ENCODE results near the gene PDE4B. TPM values are rescaled to one million over a fixed set of nuclear protein-coding genes. Genes with fewer than 3 reads are reported as not detected.

PDE4B gene
- total RNA-seq, 3 donors from 2014 or later: 8.0 to 207 (median 54.4) TPM

- intact Hi-C loops (cut with DNase I; ENCODE audit: low total_unique reads): no loop called here
- Histone ChIP-seq H3K27ac (peak overlapping the region; percentile 87 to 92), H3K27me3 (no peaks in the 10 kb centered on the region), H3K4me3 (peak overlapping the region; percentile 44 to 69 (median 56)), H3K36me3 (no peaks in the 10 kb centered on the region), H3K9me3 (no peaks in the 10 kb centered on the region), H3K4me1 (no peaks in the 10 kb centered on the region)
- TF ChIP-seq POLR2AphosphoS5 (IDR thresholded peaks at IDR 0.05) (no peak), POLR2A (IDR thresholded peaks at IDR 0.05) (no peak), CTCF (IDR thresholded peaks at IDR 0.05) (no peak)
- DNase-seq (ENCODE audit: low spot score in 2 of 2): no peak
Measured at GRCh38 chr1:66332548-66332901, 539.8 kb downstream of the PDE4B start.

GRCh38 chr1:66333466-66334199, 540.9 kb downstream of the PDE4B start:
- Histone ChIP-seq H3K4me3 (peak overlapping the region; percentile 44 to 69 (median 56)), H3K4me1 (no peaks in the 10 kb centered on the region), H3K27ac (peak overlapping the region; percentile 87 to 92), H3K36me3 (no peaks in the 10 kb centered on the region), H3K27me3 (no peaks in the 10 kb centered on the region), H3K9me3 (no peaks in the 10 kb centered on the region)
- TF ChIP-seq POLR2AphosphoS5 (IDR thresholded peaks at IDR 0.05) (peak in 1 of 3 donors; percentile 12), CTCF (IDR thresholded peaks at IDR 0.05) (no peak)
- intact Hi-C loops (cut with DNase I; ENCODE audit: low total_unique reads): no loop called here
- no peak for DNase-seq (ENCODE audit: low spot score in 2 of 2)

DNA sequence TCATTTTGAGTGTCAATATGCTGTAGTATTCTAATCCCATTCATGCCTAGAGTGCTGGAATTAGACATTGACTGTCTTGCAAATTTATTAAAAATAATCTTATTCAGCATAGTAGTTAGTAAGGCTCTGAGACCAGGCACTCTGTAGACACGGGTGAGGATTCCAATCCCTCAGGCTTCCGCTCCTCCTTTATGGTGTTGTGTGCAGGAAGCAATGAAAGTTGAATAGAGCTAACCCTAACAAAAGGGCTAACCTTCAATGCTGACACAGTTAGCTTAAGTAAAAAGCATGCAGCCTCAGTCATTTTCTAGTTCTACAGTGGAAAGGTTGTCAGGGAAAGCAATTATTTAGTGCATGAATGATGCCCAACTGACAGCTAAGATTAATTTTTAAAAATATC, 541.6 kb downstream of the PDE4B start:
- Histone ChIP-seq H3K4me3 (peak overlapping the region; percentile 44 to 69 (median 56)), H3K36me3 (no peaks in the 10 kb centered on the region), H3K27me3 (no peaks in the 10 kb centered on the region), H3K27ac (peak overlapping the region; percentile 87 to 92), H3K4me1 (no peaks in the 10 kb centered on the region), H3K9me3 (no peaks in the 10 kb centered on the region)
- intact Hi-C loops (cut with DNase I; ENCODE audit: low total_unique reads): no loop called here
- no peak for DNase-seq (ENCODE audit: low spot score in 2 of 2)
- no peak for TF ChIP-seq POLR2AphosphoS5 (IDR thresholded peaks at IDR 0.05)
- no peak for TF ChIP-seq CTCF (IDR thresholded peaks at IDR 0.05)
- TF ChIP-seq POLR2A (IDR thresholded peaks at IDR 0.05): no peak

DNA sequence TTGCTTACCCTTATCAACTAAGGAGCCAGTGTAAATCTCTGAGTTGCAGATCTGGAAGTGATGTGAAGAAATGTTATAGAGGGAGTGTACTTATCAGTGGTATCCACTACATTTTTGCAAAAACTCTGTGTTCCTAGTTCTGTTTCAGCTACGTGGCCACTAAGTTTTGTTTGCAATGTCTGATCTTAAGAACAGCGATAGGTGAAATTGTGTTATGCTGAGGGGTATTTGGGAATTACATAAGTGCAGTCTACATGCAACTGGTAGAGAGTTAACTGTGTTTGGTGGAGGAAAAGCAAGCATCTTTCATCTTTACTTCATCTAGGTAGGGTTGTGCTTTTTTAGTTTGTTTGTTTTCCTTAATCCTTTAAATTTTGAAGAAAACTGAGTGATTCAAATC, 542.4 kb downstream of the PDE4B start:
- Histone ChIP-seq H3K27me3 (no peaks in the 10 kb centered on the region), H3K27ac (peak overlapping the region; percentile 87 to 92), H3K36me3 (no peaks in the 10 kb centered on the region), H3K4me3 (peak overlapping the region; percentile 44 to 69 (median 56)), H3K4me1 (no peaks in the 10 kb centered on the region), H3K9me3 (no peaks in the 10 kb centered on the region)
- intact Hi-C loops (cut with DNase I; ENCODE audit: low total_unique reads): no loop called here
- DNase-seq (ENCODE audit: low spot score in 2 of 2): no peak
- TF ChIP-seq CTCF (IDR thresholded peaks at IDR 0.05) (no peak), POLR2AphosphoS5 (IDR thresholded peaks at IDR 0.05) (no peak), POLR2A (IDR thresholded peaks at IDR 0.05) (no peak)

DNA sequence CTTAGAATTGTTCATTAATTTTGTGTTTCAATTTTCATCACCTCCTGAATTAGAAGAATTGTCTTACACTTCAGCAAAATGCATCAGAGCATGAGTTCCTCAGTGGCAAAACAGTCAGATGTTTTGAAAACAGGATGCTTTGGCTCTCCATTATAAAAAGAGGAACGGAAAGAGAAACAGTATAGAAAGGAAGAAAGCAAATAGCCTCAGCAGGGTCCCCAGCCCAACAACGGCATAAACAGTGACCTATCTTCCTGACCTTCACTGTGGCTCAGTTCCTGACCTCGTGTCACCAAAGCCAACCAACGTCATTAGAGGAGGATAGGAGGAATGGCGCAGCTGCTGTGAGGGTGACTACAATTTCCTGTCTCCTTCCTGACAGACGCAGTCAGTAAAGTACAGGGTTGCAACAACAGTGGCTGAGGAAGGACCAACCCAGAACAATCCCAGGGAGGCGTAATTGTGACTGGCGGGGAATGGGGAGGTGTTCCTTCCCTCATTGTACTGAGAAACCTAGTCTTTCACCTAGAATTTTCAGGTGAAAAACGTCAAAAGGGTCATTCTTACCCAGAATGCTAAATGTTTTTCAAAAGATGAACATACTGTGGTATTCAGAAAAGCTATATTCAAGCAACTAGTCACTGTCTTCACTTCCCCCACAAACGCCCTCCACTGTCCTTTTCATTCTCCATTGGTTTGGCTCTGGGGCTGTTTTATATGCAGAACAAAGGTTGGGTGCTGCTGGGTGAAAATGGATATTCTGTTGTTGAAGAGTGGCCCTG, 543.4 kb downstream of the PDE4B start:
- Histone ChIP-seq H3K36me3 (no peaks in the 10 kb centered on the region), H3K4me3 (peak overlapping the region in 2 of 3 donors; percentile 56 to 69), H3K4me1 (no peaks in the 10 kb centered on the region), H3K27me3 (no peaks in the 10 kb centered on the region), H3K27ac (peak overlapping the region; percentile 87 to 92), H3K9me3 (no peaks in the 10 kb centered on the region)
- intact Hi-C loops (cut with DNase I; ENCODE audit: low total_unique reads): no loop called here
- DNase-seq (ENCODE audit: low spot score in 2 of 2): peak in 1 of 2 donors; percentile 66
- peak in 2 of 3 donors; percentile 81 to 85 for TF ChIP-seq POLR2AphosphoS5 (IDR thresholded peaks at IDR 0.05)
- TF ChIP-seq CTCF (IDR thresholded peaks at IDR 0.05): no peak
- peak; percentile 32 for TF ChIP-seq POLR2A (IDR thresholded peaks at IDR 0.05)
